Measurements from ENCODE around the gene MB21D2. TPM values are rescaled to one million over a fixed set of nuclear protein-coding genes. Genes with fewer than 3 reads are reported as not detected.

MB21D2 gene
- total RNA-seq, 1 donor from 2014 or later = 106 TPM

Other genes starting within 250 kb of the MB21D2 start
- 136 TPM for gene FGF12, start 190.3 kb downstream of the MB21D2 start, total RNA-seq

Data from frontal cortex (tissue), 1 donor.